K562 (cell line): ENCODE data around the gene SELENOO. TPM values are rescaled to one million over a fixed set of nuclear protein-coding genes. Genes with fewer than 3 reads are reported as not detected.

Source experiments
- ATAC-seq: fragments of 200-7000 bp; cut with Tn5 transposase; 3 replicates; pipeline ENCODE4 v1.9.1; 2020; ENCODE audit warnings: moderate library complexity
- BruUV-seq: library from RNA; stranded (reverse); fragments of 400-500 nt; replicated peaks from 2 replicates; lab custom pipeline; 2021; lab: Mats Ljungman, UMichigan
- CTCF ChIA-PET: fragments of 300-600 bp; formaldehyde crosslinking; extraction: SDS; loops from one replicate; lab custom pipeline; 2021; ENCODE audit warnings: low intra/inter-chr PET ratio; lab: Yijun Ruan, JAX
- POLR2A ChIA-PET: fragments of 300-600, 350-650 bp; sonication (Branson Sonifier 250); formaldehyde crosslinking; extraction: SDS; loops from one replicate; lab custom pipeline; 2021; ENCODE audit warnings: antibody characterized with exemption, inconsistent platforms; lab: Yijun Ruan, JAX
- DNase-seq, 4 experiments: peaks; one replicate each; pipeline versions ENCODE4 v3.0.0 to v3.0.0-alpha.2; 2011 to 2018; ENCODE audit warnings: low spot score in 3 of 4, mixed read lengths in 3 of 4; ENCODE audit errors: extremely low read depth in 1 of 4
- FAIRE-seq: peaks from 2 replicates; lab custom pipeline; 2011; peaks lifted over from hg19 to GRCh38; lab: Jason Lieb, UNC
- H2AFZ ChIP-seq: 2 replicates; pipeline ENCODE4 v1.6.0; 2011; ENCODE audit warnings: low read depth, low read length, control low read depth, inconsistent platforms
- H3K27ac ChIP-seq: fragments of 200-600 bp; 3 replicates; pipeline ENCODE4 v1.8.0; 2011; ENCODE audit warnings: low read depth, mild to moderate bottlenecking, control low read depth, inconsistent platforms, low read length, moderate library complexity, mixed read lengths; ENCODE audit errors: extremely low read depth
- H3K27me3 ChIP-seq, 2 experiments: fragments of 300-600 bp in 1 of 2; 2 replicates in 1 of 2; 3 replicates in 1 of 2; pipeline versions ENCODE4 v1.6.0 to v1.8.0; 2011; ENCODE audit warnings: inconsistent platforms in 2 of 2, low read length in 2 of 2, mild to moderate bottlenecking in 1 of 2, mixed read lengths in 1 of 2, moderate library complexity in 1 of 2; ENCODE audit not compliant: control insufficient read depth in 2 of 2, insufficient read depth in 2 of 2
- H3K36me3 ChIP-seq: fragments of 300-600 bp; 3 replicates; pipeline ENCODE4 v1.8.0; 2011; ENCODE audit warnings: mild to moderate bottlenecking, low read length, inconsistent platforms; ENCODE audit not compliant: control insufficient read depth, insufficient read depth
- H3K4me1 ChIP-seq, 2 experiments: fragments of 200-600 bp in 1 of 2; replicated peaks in 1 of 2; 2 replicates in 1 of 2; 3 replicates in 1 of 2; pipeline versions ENCODE4 v1.5.1 to v1.8.0; 2011; ENCODE audit warnings: inconsistent platforms in 2 of 2, low read length in 2 of 2, mild to moderate bottlenecking in 1 of 2, mixed read lengths in 1 of 2, moderate library complexity in 1 of 2; ENCODE audit not compliant: control insufficient read depth in 2 of 2, insufficient read depth in 2 of 2
- H3K4me2 ChIP-seq: 2 replicates; pipeline ENCODE4 v1.6.1; 2011; ENCODE audit warnings: low read length, control low read depth, inconsistent platforms, mixed read lengths; ENCODE audit not compliant: insufficient read depth
- H3K4me3 ChIP-seq: fragments of 200-600 bp; sonication (generic), shearing (Covaris generic); 2 replicates; pipeline ENCODE4 v1.5.1; 2016; ENCODE audit warnings: control low read depth, inconsistent platforms
- H3K79me2 ChIP-seq: fragments of 200-600 bp; 3 replicates; pipeline ENCODE4 v1.8.0; 2011; ENCODE audit warnings: low read length, inconsistent platforms; ENCODE audit not compliant: control insufficient read depth, insufficient read depth
- H3K9ac ChIP-seq, 2 experiments: 2 replicates each; pipeline versions ENCODE4 v1.6.0 to v1.6.1; 2011; ENCODE audit warnings: low read depth in 2 of 2, low read length in 2 of 2, control low read depth in 1 of 2, inconsistent platforms in 1 of 2, mild to moderate bottlenecking in 1 of 2, mixed read lengths in 1 of 2; ENCODE audit not compliant: insufficient read depth in 1 of 2
- H3K9me1 ChIP-seq: one replicate; pipeline ENCODE4 v1.6.0; 2011; ENCODE audit warnings: inconsistent platforms, mild to moderate bottlenecking, low read length, moderate library complexity; ENCODE audit not compliant: control insufficient read depth, insufficient read depth
- H3K9me3 ChIP-seq: replicated peaks from 2 replicates; pipeline ENCODE4 v1.5.1; 2011; ENCODE audit warnings: low read depth, low read length, inconsistent platforms; ENCODE audit not compliant: control insufficient read depth, insufficient read depth
- H4K20me1 ChIP-seq: replicated peaks from 2 replicates; pipeline ENCODE4 v1.6.1; 2011; ENCODE audit warnings: low read length, inconsistent platforms, mixed read lengths; ENCODE audit not compliant: control insufficient read depth, insufficient read depth
- ADNP ChIP-seq: fragments of 200-800 bp; sonication (Bioruptor generic); IDR thresholded peaks from 2 replicates; pipeline ENCODE4 v1.6.1; 2016; ENCODE audit warnings: missing genetic modification characterization, missing compliant biosample characterization
- ATF2 ChIP-seq: sonication (generic); formaldehyde crosslinking; IDR thresholded peaks from 2 replicates; pipeline ENCODE4 v1.8.1; 2022; ENCODE audit warnings: missing genetic modification reagents
- CBX5 ChIP-seq: IDR thresholded peaks from 2 replicates; pipeline ENCODE4 v1.6.1; 2014; ENCODE audit warnings: low read depth, borderline replicate concordance
- FOXO4 ChIP-seq: fragments of 450-650 bp; formaldehyde crosslinking; IDR thresholded peaks from 2 replicates; pipeline ENCODE4 v1.4.0; 2020; ENCODE audit warnings: mild to moderate bottlenecking, moderate library complexity
- MED1 ChIP-seq: sonication (generic); formaldehyde crosslinking; IDR thresholded peaks from 2 replicates; pipeline ENCODE4 v1.8.1; 2023; ENCODE audit warnings: missing genetic modification reagents, borderline replicate concordance
- MLLT1 ChIP-seq, 2 experiments: fragments of 450-650 bp; IDR thresholded peaks; 2 replicates each; pipeline ENCODE4 v1.6.1; 2016
- RBFOX2 ChIP-seq: fragments of 200-400 bp; formaldehyde crosslinking; IDR thresholded peaks from 2 replicates; pipeline ENCODE4 v1.6.1; 2017; ENCODE audit warnings: low read depth, mild to moderate bottlenecking, low read length, moderate library complexity
- STAT5B ChIP-seq: fragments of 250-450 bp; sonication (Bioruptor Pico); IDR thresholded peaks from 2 replicates; pipeline ENCODE4 v1.8.0; 2021; ENCODE audit warnings: mild to moderate bottlenecking, inconsistent platforms
- ZBED1 ChIP-seq: IDR thresholded peaks from 2 replicates; pipeline ENCODE4 v1.6.1; 2014
- ZC3H11A ChIP-seq: IDR thresholded peaks from 2 replicates; pipeline ENCODE4 v1.6.1; 2012; ENCODE audit warnings: low read depth, low read length, improper control_type of control experiment
- ZNF408 ChIP-seq: fragments of 250-450 bp; sonication (Bioruptor Pico); IDR thresholded peaks from 2 replicates; pipeline ENCODE4 v1.4.0; 2020; ENCODE audit warnings: low read depth, mild to moderate bottlenecking, moderate library complexity
- WGBS: fragments of 100-300 bp; shearing (Covaris generic); methylation state at CpG from one replicate; pipeline ENCODE4 v1.1.6; 2016; ENCODE audit warnings: low coverage, mixed read lengths; ENCODE audit not compliant: insufficient coverage; ENCODE audit errors: missing lambda C conversion rate; 5-methylcytosine and 5-hydroxymethylcytosine counted together
- in situ Hi-C: fragments of 300-500 bp; cut with MboI; formaldehyde crosslinking; loops from 4 replicates; pipeline ENCODE4 v1.15.0; 2018; ENCODE audit warnings: inconsistent platforms, mixed read lengths
- intact Hi-C: fragments of 100-400 bp; cut with micrococcal nuclease; formaldehyde crosslinking; loops from 2 replicates; pipeline ENCODE4 v1.14.2; 2022
- polyA plus RNA-seq, 8 experiments: library from polyadenylated mRNA; depleted of rRNA in 4 of 8; stranded (reverse) in 5 of 8; unstranded in 3 of 8; fragments of >200 nt; fragmentation: Nextera tagmentation in 2 of 8; fragmentation: Illumina TruSeq in 1 of 8; extraction: Ambion mirVana in 2 of 8; extraction: Trizol in 1 of 8; gene quantifications; 2 replicates each; pipeline versions ENCODE4 v1.2.1 to v1.2.3, GENCODE V29; 2011 to 2014; ENCODE audit warnings: inconsistent platforms in 1 of 8, missing spikeins in 1 of 8
- total RNA-seq, 7 experiments: library from RNA; depleted of rRNA in 6 of 7; stranded (reverse); fragments of >200 nt in 6 of 7; fragmentation: Illumina TruSeq in 2 of 7; extraction: Trizol in 2 of 7; gene quantifications; 2 replicates each; pipeline versions ENCODE4 v1.2.1 to v1.2.3, GENCODE V29; 2011 to 2021; ENCODE audit warnings: low replicate concordance in 1 of 7
- TF ChIP-seq, protein P1 (sequence below), 3 experiments: IDR thresholded peaks in 2 of 3; conservative IDR thresholded peaks in 1 of 3; 2 replicates each; pipeline ENCODE4 v1.5.1; 2011 to 2012; ENCODE audit warnings: low read length in 3 of 3, mild to moderate bottlenecking in 3 of 3, control low read depth in 2 of 3, improper control_type of control experiment in 1 of 3, inconsistent platforms in 1 of 3, low read depth in 1 of 3, mixed read lengths in 1 of 3, moderate library complexity in 1 of 3; ENCODE audit not compliant: insufficient read depth in 2 of 3

SELENOO gene
- total and polyA plus RNA-seq, 9 of the 15 experiments (the other 6 are each of a cell fraction or from before 2014, with no cell fraction given): 0.37 to 24.9 (median 8.3) TPM

GRCh38 chr22:50251477-50252081 is 50.8 kb downstream of the SELENOO start (continued):
- TF ChIP-seq CBX5 (no peak), ADNP (tag) (no peak), FOXO4 (CRISPR knock-in tag) (no peak), ZNF408 (no peak), RBFOX2 (peak; percentile 42)

- ChIA-PET CTCF (no interaction called here), POLR2A (interaction anchor here (0.6 to 1.6 kb wide), 6 partner anchors 10 to 316 kb away, joined by 3 to 11 read pairs (median 4); no protein-coding TSS in a partner anchor)
- Histone ChIP-seq H3K4me2 (no peak overlapping the region), H2AFZ (no peak overlapping the region), H4K20me1 (no peaks in the 10 kb centered on the region), H3K27me3 (no peaks in the 10 kb centered on the region), H3K4me3 (no peak overlapping the region), H3K9me1 (no peaks in the 10 kb centered on the region), H3K36me3 (peaks cover 60% of the 10 kb centered on the region; the same call in 2 of the 3 replicates), H3K9ac (peak overlapping the region in 1 of 2 experiments; percentile 66; a peak in 1 of 4 replicates), H3K9me3 (no peaks in the 10 kb centered on the region), H3K4me1 (peaks cover 9 to 92% of the 10 kb centered on the region in 2 experiments), H3K79me2 (peaks cover 16% of the 10 kb centered on the region), H3K27ac (no peak overlapping the region)
- intact Hi-C loops (no loop called here), in situ Hi-C loops (no loop called here)
- no TSS peak for BruUV-seq
- DNase-seq (no peak), FAIRE-seq (no peak), ATAC-seq (peak; percentile 17; the same call in 1 of the 3 replicates)
- 76% methylated on average over 13 of the region's 25 CpGs for WGBS
- TF ChIP-seq ZC3H11A: no peak
- no peak for TF ChIP-seq MED1 (CRISPR knock-in tag)
- no peak for TF ChIP-seq ATF2 (CRISPR knock-in tag)
- no peak for TF ChIP-seq ZBED1
- TF ChIP-seq, protein P1, sequence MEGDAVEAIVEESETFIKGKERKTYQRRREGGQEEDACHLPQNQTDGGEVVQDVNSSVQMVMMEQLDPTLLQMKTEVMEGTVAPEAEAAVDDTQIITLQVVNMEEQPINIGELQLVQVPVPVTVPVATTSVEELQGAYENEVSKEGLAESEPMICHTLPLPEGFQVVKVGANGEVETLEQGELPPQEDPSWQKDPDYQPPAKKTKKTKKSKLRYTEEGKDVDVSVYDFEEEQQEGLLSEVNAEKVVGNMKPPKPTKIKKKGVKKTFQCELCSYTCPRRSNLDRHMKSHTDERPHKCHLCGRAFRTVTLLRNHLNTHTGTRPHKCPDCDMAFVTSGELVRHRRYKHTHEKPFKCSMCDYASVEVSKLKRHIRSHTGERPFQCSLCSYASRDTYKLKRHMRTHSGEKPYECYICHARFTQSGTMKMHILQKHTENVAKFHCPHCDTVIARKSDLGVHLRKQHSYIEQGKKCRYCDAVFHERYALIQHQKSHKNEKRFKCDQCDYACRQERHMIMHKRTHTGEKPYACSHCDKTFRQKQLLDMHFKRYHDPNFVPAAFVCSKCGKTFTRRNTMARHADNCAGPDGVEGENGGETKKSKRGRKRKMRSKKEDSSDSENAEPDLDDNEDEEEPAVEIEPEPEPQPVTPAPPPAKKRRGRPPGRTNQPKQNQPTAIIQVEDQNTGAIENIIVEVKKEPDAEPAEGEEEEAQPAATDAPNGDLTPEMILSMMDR (IDR thresholded peaks at IDR 0.05 in 2 of 3, conservative IDR thresholded peaks at IDR 0.05 in 1 of 3; ENCODE audit: insufficient read depth in 2 of 3, low read depth in 1 of 3, low read length in 3 of 3): peak; percentile 45 to 46 (median 45)
- TF ChIP-seq STAT5B (CRISPR knock-in tag): no peak
- TF ChIP-seq MLLT1 (IDR thresholded peaks at IDR 0.05): no peak
These were observed 51.6 kb downstream of the SELENOO start for GRCh38 chr22:50252082-50253045.
